ENCODE results near the gene CARF. TPM values are rescaled to one million over a fixed set of nuclear protein-coding genes. Genes with fewer than 3 reads are reported as not detected.

Gene CARF
- 1 to 10 TPM; 5.0 to 5.7 TPM for total RNA-seq

GRCh38 chr2:202911512-202912341 lies at the start of gene CARF, which contains the start of gene WDR12:
TSS of gene CARF (plus strand) at chr2:202912275. CDS start at chr2:202941903, 29,628 bp downstream.
TSS of gene WDR12 (minus strand) at chr2:202911673. CDS start at chr2:202911476, 197 bp downstream.
- H3K9me3 Mint-ChIP-seq = no peaks in the 10 kb centered on the region
- H3K27ac Mint-ChIP-seq = peak within 1 kb of the TSS; percentile 99
- intact Hi-C loops (cut with micrococcal nuclease) = no loop called here
- H3K4me3 Mint-ChIP-seq = peak within 1 kb of the TSS; percentile 85
- no peaks in the 10 kb centered on the region for H3K27me3 Mint-ChIP-seq
- ATAC-seq (peak; percentile 89), DNase-seq (peak; percentile 96)
- peaks cover 32% of the 10 kb centered on the region for H3K4me1 Mint-ChIP-seq (ENCODE audit: low read depth)
- ChIA-PET POLR2A (interaction anchor here (0.6 to 1.4 kb wide), 13 partner anchors 10 to 1793 kb away, joined by 3 to 6 read pairs (median 3); partner anchors contain the start of gene CYP20A1), CTCF (interaction anchor here (1.4 to 1.5 kb wide), 2 partner anchors 323 to 542 kb away, joined by 3 to 4 read pairs; no protein-coding TSS in a partner anchor)
- TF ChIP-seq CTCF (IDR thresholded peaks at IDR 0.05) = no peak
- H3K36me3 Mint-ChIP-seq (ENCODE audit: low read depth) = peaks cover 22% of the 10 kb centered on the region

GRCh38 chr2:202870431-202871299 lies 41.4 kb upstream of the CARF start:
- Mint-ChIP-seq H3K27me3 (no peaks in the 10 kb centered on the region), H3K4me1 (ENCODE audit: low read depth) (peaks cover 9% of the 10 kb centered on the region), H3K9me3 (no peaks in the 10 kb centered on the region), H3K27ac (peak overlapping the region; percentile 75), H3K4me3 (peak overlapping the region; percentile 82), H3K36me3 (ENCODE audit: low read depth) (no peaks in the 10 kb centered on the region)
- intact Hi-C loops (cut with micrococcal nuclease) = loop anchor here (5.0 kb wide), 2 partner anchors 283 to 298 kb away; no protein-coding TSS in a partner anchor
- TF ChIP-seq CTCF (IDR thresholded peaks at IDR 0.05) = peak; percentile 77
- POLR2A ChIA-PET = interaction anchor here (1.0 to 1.8 kb wide), 4 partner anchors 38 to 282 kb away, joined by 3 to 5 read pairs (median 4); no protein-coding TSS in a partner anchor
- ATAC-seq (peak; percentile 83), DNase-seq (peak; percentile 80)
- CTCF ChIA-PET = interaction anchor here (0.7 to 2.6 kb wide), 21 partner anchors 10 to 307 kb away, joined by 3 to 28 read pairs (median 4); no protein-coding TSS in a partner anchor

GRCh38 chr2:202871300-202872141 lies 40.6 kb upstream of the CARF start, which contains the start of gene ICA1L:
TSS of gene ICA1L (minus strand) at chr2:202871766. CDS start at chr2:202829009, 42,757 bp downstream.
- peak; percentile 71 for ATAC-seq
- intact Hi-C loops (cut with micrococcal nuclease) = loop anchor here (5.0 kb wide), 2 partner anchors 284 to 299 kb away; no protein-coding TSS in a partner anchor

More at GRCh38 chr2:202871300-202872141, 40.6 kb upstream of the CARF start, which contains the start of gene ICA1L:
- H3K27me3 Mint-ChIP-seq = no peaks in the 10 kb centered on the region
- peak within 1 kb of the TSS; percentile 83 for H3K4me3 Mint-ChIP-seq
- H3K4me1 Mint-ChIP-seq (ENCODE audit: low read depth) = peaks cover 9% of the 10 kb centered on the region
- no peaks in the 10 kb centered on the region for H3K36me3 Mint-ChIP-seq (ENCODE audit: low read depth)
- no peak for TF ChIP-seq CTCF (IDR thresholded peaks at IDR 0.05)
- POLR2A ChIA-PET = interaction anchor here (0.7 to 1.8 kb wide), 5 partner anchors 39 to 368 kb away, joined by 3 to 5 read pairs (median 4); partner anchors contain the start of gene CYP20A1
- peak; percentile 68 for DNase-seq
- peak within 1 kb of the TSS; percentile 90 for H3K27ac Mint-ChIP-seq
- no peaks in the 10 kb centered on the region for H3K9me3 Mint-ChIP-seq
- CTCF ChIA-PET = interaction anchor here (0.7 to 2.6 kb wide), 13 partner anchors 10 to 305 kb away, joined by 3 to 28 read pairs (median 4); no protein-coding TSS in a partner anchor
